Esophagus muscularis mucosa (tissue), 4 donors: ENCODE measurements around the gene DSG4. TPM values are rescaled to one million over a fixed set of nuclear protein-coding genes. Genes with fewer than 3 reads are reported as not detected.

ENCODE experiments used
- DNase-seq: peaks from one replicate; pipeline ENCODE4 v3.0.0-alpha.2; 2017; ENCODE audit errors: extremely low spot score
- H3K27ac ChIP-seq, 4 donors: fragments of 200-600 bp; sonication (generic); replicated peaks in 1 of 4; 1 replicate in 3 of 4; 2 replicates in 1 of 4; pipeline ENCODE4 v1.5.1; 2016 to 2019; ENCODE audit warnings: mild to moderate bottlenecking in 1 of 4
- H3K27me3 ChIP-seq, 4 donors: fragments of 200-600 bp; sonication (generic); one replicate each; pipeline versions ENCODE4 v1.5.1 to v1.6.0; 2016 to 2019
- H3K36me3 ChIP-seq, 4 donors: fragments of 200-600 bp; sonication (generic); one replicate each; pipeline ENCODE4 v1.5.1; 2016 to 2019
- H3K4me1 ChIP-seq, 4 donors: fragments of 200-600 bp; sonication (generic); one replicate each; pipeline ENCODE4 v1.5.1; 2016 to 2019
- H3K4me3 ChIP-seq, 4 donors: fragments of 200-600 bp; sonication (generic); 1 replicate in 2 of 4; 2 replicates in 2 of 4; pipeline ENCODE4 v1.5.1; 2016 to 2019; ENCODE audit warnings: mild to moderate bottlenecking in 4 of 4, moderate library complexity in 1 of 4
- H3K9me3 ChIP-seq, 4 donors: fragments of 200-600 bp; sonication (generic); 1 replicate in 3 of 4; 2 replicates in 1 of 4; pipeline ENCODE4 v1.5.1; 2016 to 2019
- CTCF ChIP-seq, 3 experiments: fragments of 200-600 bp in 2 of 3; fragments of 450-650 bp in 1 of 3; sonication (generic) in 2 of 3; IDR thresholded peaks; one replicate each; pipeline ENCODE4 v1.5.1; 2017 to 2019; ENCODE audit warnings: antibody characterized with exemption in 3 of 3, mild to moderate bottlenecking in 2 of 3, moderate library complexity in 1 of 3
- EP300 ChIP-seq: sonication (generic); formaldehyde crosslinking; IDR thresholded peaks from one replicate; pipeline ENCODE4 v1.6.1; 2017; ENCODE audit warnings: antibody characterized with exemption
- POLR2A ChIP-seq: fragments of 450-650 bp; IDR thresholded peaks from one replicate; pipeline ENCODE4 v1.6.1; 2017; ENCODE audit warnings: antibody characterized with exemption, moderate library complexity, mild to moderate bottlenecking, low read depth
- POLR2AphosphoS5 ChIP-seq, 2 donors: sonication (generic); formaldehyde crosslinking; IDR thresholded peaks; one replicate each; pipeline ENCODE4 v1.6.1; 2017; ENCODE audit warnings: antibody characterized with exemption in 2 of 2
- WGBS: methylation state at CpG from one replicate; pipeline ENCODE4 v1.1.5; 2018; 5-methylcytosine and 5-hydroxymethylcytosine counted together
- intact Hi-C: fragments of 100-400 bp; cut with DNase I; formaldehyde crosslinking; loops from one replicate; pipeline ENCODE4 v1.15.1; 2023
- total RNA-seq, 4 donors: library from RNA; depleted of rRNA; stranded (reverse); fragments of >200 nt; gene quantifications; one replicate each; pipeline versions ENCODE4 v1.1.0 to v1.2.1, GENCODE V29; 2016

Gene DSG4
- total RNA-seq, 4 donors from 2014 or later, result not detected

- Histone ChIP-seq H3K36me3 (no peaks in the 10 kb centered on the region), H3K4me3 (no peak overlapping the region), H3K27me3 (no peaks in the 10 kb centered on the region), H3K9me3 (peaks cover 0 to 6% (median 0%) of the 10 kb centered on the region in 4 donors), H3K27ac (no peak overlapping the region), H3K4me1 (no peaks in the 10 kb centered on the region)
- no peak for TF ChIP-seq POLR2A
- TF ChIP-seq EP300, result no peak
- TF ChIP-seq CTCF (IDR thresholded peaks at IDR 0.05), result no peak
- no peak for TF ChIP-seq POLR2AphosphoS5 (IDR thresholded peaks at IDR 0.05)
- no peak for DNase-seq
- intact Hi-C loops, result no loop called here
- WGBS, result 74% methylated on average over 3 of the region's 3 CpGs
Observed at GRCh38 chr18:31436825-31437224, 60.2 kb downstream of the DSG4 start.

GRCh38 chr18:31438402-31438801 lies 61.8 kb downstream of the DSG4 start:
- Histone ChIP-seq H3K27me3 (no peaks in the 10 kb centered on the region), H3K36me3 (no peaks in the 10 kb centered on the region), H3K9me3 (peaks cover 0 to 6% (median 0%) of the 10 kb centered on the region in 4 donors), H3K4me3 (no peak overlapping the region), H3K4me1 (no peaks in the 10 kb centered on the region), H3K27ac (no peak overlapping the region)
- 73% methylated on average over 2 of the region's 2 CpGs for WGBS
- DNase-seq, result no peak
- no peak for TF ChIP-seq EP300
- TF ChIP-seq POLR2AphosphoS5 (IDR thresholded peaks at IDR 0.05), result no peak
- TF ChIP-seq CTCF (IDR thresholded peaks at IDR 0.05), result no peak
- TF ChIP-seq POLR2A, result no peak
- intact Hi-C loops, result no loop called here

DNA sequence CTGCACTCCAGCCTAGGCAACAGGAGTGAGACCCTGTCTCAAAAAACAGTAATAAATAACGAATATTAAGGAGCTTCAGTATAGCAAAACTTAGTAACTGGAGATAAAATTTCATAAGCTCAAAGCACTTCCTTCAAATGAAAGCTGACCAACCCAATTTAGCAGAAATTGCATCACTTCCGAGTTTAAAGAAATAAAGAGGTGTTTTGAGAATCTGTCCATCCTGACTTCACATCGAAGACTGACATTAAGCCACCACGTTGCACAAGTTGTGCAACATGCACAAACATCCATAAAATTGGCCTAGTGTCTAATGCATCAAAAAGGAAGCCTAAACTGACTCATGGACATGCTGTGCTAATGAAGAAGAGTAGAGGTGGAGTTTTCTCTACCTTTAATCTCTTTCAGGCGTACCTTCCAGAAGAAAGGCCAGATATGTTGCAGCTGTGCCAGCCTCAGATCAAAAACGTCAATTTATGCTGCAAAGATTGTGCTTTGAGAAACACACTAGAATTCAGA lies 63.3 kb downstream of the DSG4 start:
- no peaks in the 10 kb centered on the region for H3K4me1 ChIP-seq
- no peak for TF ChIP-seq POLR2AphosphoS5 (IDR thresholded peaks at IDR 0.05)
- TF ChIP-seq EP300, result no peak
- no peak for TF ChIP-seq POLR2A
- no peak for TF ChIP-seq CTCF (IDR thresholded peaks at IDR 0.05)
- 72% methylated on average over 6 of the region's 6 CpGs for WGBS
- H3K4me3 ChIP-seq, result no peak overlapping the region
- H3K27ac ChIP-seq, result no peak overlapping the region
- no peaks in the 10 kb centered on the region for H3K27me3 ChIP-seq
- no peak for DNase-seq
- intact Hi-C loops, result no loop called here
- H3K36me3 ChIP-seq, result no peaks in the 10 kb centered on the region
- no peaks in the 10 kb centered on the region for H3K9me3 ChIP-seq

DNA sequence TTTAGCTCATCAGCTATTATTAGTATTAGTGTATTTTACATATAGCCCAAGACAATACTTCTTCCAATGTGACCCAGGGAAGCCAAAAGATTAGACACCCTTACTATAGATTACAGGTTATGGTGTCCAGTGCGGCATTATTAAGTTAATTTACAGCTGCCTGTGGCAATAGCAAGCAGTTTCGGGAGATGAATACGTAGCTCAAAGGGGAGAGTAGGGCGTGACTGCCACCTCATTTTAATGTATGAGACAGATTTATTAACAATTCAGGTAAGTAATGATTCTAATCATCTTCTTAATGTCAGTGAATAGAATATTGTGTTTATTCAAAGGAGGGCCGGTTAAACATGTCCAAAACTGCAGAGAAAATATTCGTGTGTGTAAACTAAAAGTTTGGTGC lies 64.2 kb downstream of the DSG4 start:
- Histone ChIP-seq H3K9me3 (no peaks in the 10 kb centered on the region), H3K27me3 (no peaks in the 10 kb centered on the region), H3K4me3 (no peak overlapping the region), H3K27ac (no peak overlapping the region), H3K4me1 (no peaks in the 10 kb centered on the region), H3K36me3 (no peaks in the 10 kb centered on the region)
- intact Hi-C loops, result no loop called here
- TF ChIP-seq POLR2AphosphoS5 (IDR thresholded peaks at IDR 0.05) (no peak), POLR2A (no peak), CTCF (IDR thresholded peaks at IDR 0.05) (no peak), EP300 (no peak)
- DNase-seq, result no peak
- WGBS, result 88% methylated on average over 6 of the region's 6 CpGs

GRCh38 chr18:31441493-31441892 lies 64.9 kb downstream of the DSG4 start:
- no peaks in the 10 kb centered on the region for H3K4me1 ChIP-seq
- H3K27me3 ChIP-seq, result peaks cover 0 to 4% (median 0%) of the 10 kb centered on the region in 4 donors
- H3K4me3 ChIP-seq, result no peak overlapping the region
- no peaks in the 10 kb centered on the region for H3K36me3 ChIP-seq
- no peak for TF ChIP-seq EP300
- no peak for TF ChIP-seq POLR2AphosphoS5 (IDR thresholded peaks at IDR 0.05)
- no peak for TF ChIP-seq CTCF (IDR thresholded peaks at IDR 0.05)
- no peak for TF ChIP-seq POLR2A
- H3K9me3 ChIP-seq, result no peaks in the 10 kb centered on the region
- no peak for DNase-seq
- intact Hi-C loops, result no loop called here
- 81% methylated on average over 4 of the region's 4 CpGs for WGBS
- H3K27ac ChIP-seq, result no peak overlapping the region
